GM20431 (cell line): Measurements from ENCODE around the gene CELSR2.

Source experiments
- in situ Hi-C: fragments of 300-500 bp; cut with MseI, MboI; formaldehyde crosslinking; loops from one replicate; pipeline ENCODE4 v1.15.0; 2020; ENCODE audit warnings: low sequenced_read_pairs; ENCODE audit not compliant: unreplicated experiment

Gene CELSR2

GRCh38 chr1:109259674-109260557, 10.6 kb downstream of the CELSR2 start:
- in situ Hi-C loops = loop anchor here (25.0 kb wide), 1 partner anchor 277 kb away; the partner anchor contains the start of genes GNAI3 and GPR61

- in situ Hi-C loops = loop anchor here (25.0 kb wide), 1 partner anchor 276 kb away; the partner anchor contains the start of genes GNAI3 and GPR61
These were observed 11.7 kb downstream of the CELSR2 start for GRCh38 chr1:109261006-109261405.

GRCh38 chr1:109261578-109261977, 12.2 kb downstream of the CELSR2 start:
- in situ Hi-C loops = loop anchor here (25.0 kb wide), 1 partner anchor 276 kb away; the partner anchor contains the start of genes GNAI3 and GPR61

- in situ Hi-C loops = loop anchor here (25.0 kb wide), 1 partner anchor 275 kb away; the partner anchor contains the start of genes GNAI3 and GPR61
These were observed 13.1 kb downstream of the CELSR2 start for GRCh38 chr1:109262231-109263055.

- in situ Hi-C loops = loop anchor here (25.0 kb wide), 1 partner anchor 274 kb away; the partner anchor contains the start of genes GNAI3 and GPR61
These were observed 13.9 kb downstream of the CELSR2 start for GRCh38 chr1:109263234-109263596.

GRCh38 chr1:109263597-109264378, 14.4 kb downstream of the CELSR2 start:
- in situ Hi-C loops = loop anchor here (25.0 kb wide), 1 partner anchor 274 kb away; the partner anchor contains the start of genes GNAI3 and GPR61

- in situ Hi-C loops = loop anchor here (25.0 kb wide), 1 partner anchor 273 kb away; the partner anchor contains the start of genes GNAI3 and GPR61
These were observed 15.0 kb downstream of the CELSR2 start for GRCh38 chr1:109264379-109264755.

- in situ Hi-C loops = loop anchor here (25.0 kb wide), 1 partner anchor 272 kb away; the partner anchor contains the start of genes GNAI3 and GPR61
These were observed 15.7 kb downstream of the CELSR2 start for GRCh38 chr1:109265016-109265415.

GRCh38 chr1:109265741-109266330, 16.5 kb downstream of the CELSR2 start:
- in situ Hi-C loops = loop anchor here (25.0 kb wide), 1 partner anchor 271 kb away; the partner anchor contains the start of genes GNAI3 and GPR61

- in situ Hi-C loops = loop anchor here (25.0 kb wide), 1 partner anchor 270 kb away; the partner anchor contains the start of genes GNAI3 and GPR61
These were observed 17.6 kb downstream of the CELSR2 start for GRCh38 chr1:109266965-109267364.

GRCh38 chr1:109267743-109268300, 18.5 kb downstream of the CELSR2 start:
- in situ Hi-C loops = loop anchor here (25.0 kb wide), 1 partner anchor 269 kb away; the partner anchor contains the start of genes GNAI3 and GPR61

- in situ Hi-C loops = loop anchor here (25.0 kb wide), 1 partner anchor 269 kb away; the partner anchor contains the start of genes GNAI3 and GPR61
These were observed 19.3 kb downstream of the CELSR2 start for GRCh38 chr1:109268431-109269211.

GRCh38 chr1:109269212-109269980, 20.1 kb downstream of the CELSR2 start:
- in situ Hi-C loops = loop anchor here (25.0 kb wide), 1 partner anchor 268 kb away; the partner anchor contains the start of genes GNAI3 and GPR61

- in situ Hi-C loops = loop anchor here (25.0 kb wide), 1 partner anchor 267 kb away; the partner anchor contains the start of genes GNAI3 and GPR61
These were observed 20.8 kb downstream of the CELSR2 start for GRCh38 chr1:109269981-109270622.

- in situ Hi-C loops = loop anchor here (25.0 kb wide), 1 partner anchor 267 kb away; the partner anchor contains the start of genes GNAI3 and GPR61
These were observed 21.4 kb downstream of the CELSR2 start for GRCh38 chr1:109270623-109271317.

- in situ Hi-C loops = loop anchor here (25.0 kb wide), 1 partner anchor 266 kb away; the partner anchor contains the start of genes GNAI3 and GPR61
These were observed 22.1 kb downstream of the CELSR2 start for GRCh38 chr1:109271458-109271857.
